GM12878 (cell line): ENCODE results near the gene MDH1. TPM values are rescaled to one million over a fixed set of nuclear protein-coding genes. Genes with fewer than 3 reads are reported as not detected.

Experiments
- ATAC-seq: fragments of 200-7000 bp; cut with Tn5 transposase; 3 replicates; pipeline ENCODE4 v1.9.1; 2020; ENCODE audit warnings: mild to moderate bottlenecking, moderate library complexity
- BruUV-seq: library from RNA; stranded (reverse); fragments of 400-500 nt; replicated peaks from 2 replicates; lab custom pipeline; 2021; lab: Mats Ljungman, UMichigan
- CTCF ChIA-PET: fragments of 300-600 bp; sonication (Branson Sonifier 250); formaldehyde crosslinking; extraction: SDS; loops from one replicate; lab custom pipeline; 2021; ENCODE audit warnings: inconsistent platforms; lab: Yijun Ruan, JAX
- POLR2A ChIA-PET: fragments of 350-600 bp; formaldehyde crosslinking; extraction: SDS; loops from one replicate; lab custom pipeline; 2021; ENCODE audit warnings: inconsistent platforms; lab: Charles Lee
- RAD21 ChIA-PET: fragments of 300-600 bp; sonication (Branson Sonifier 250); formaldehyde crosslinking; loops from one replicate; lab custom pipeline; 2023; ENCODE audit warnings: antibody characterized with exemption; ENCODE audit not compliant: unreplicated experiment; lab: Charles Lee
- SMC1A ChIA-PET: fragments of 300-600 bp; sonication (Branson Sonifier 250); formaldehyde crosslinking; loops from one replicate; lab custom pipeline; 2023; ENCODE audit not compliant: unreplicated experiment, uncharacterized antibody; lab: Charles Lee
- DNase-seq: peaks from one replicate; pipeline ENCODE4 v3.0.0-alpha.2; 2011; ENCODE audit warnings: low read depth, low spot score
- FAIRE-seq: peaks from 3 replicates; lab custom pipeline; 2011; peaks lifted over from hg19 to GRCh38; lab: Jason Lieb, UNC
- H2AFZ ChIP-seq: 2 replicates; pipeline ENCODE4 v1.6.0; 2011; ENCODE audit warnings: low read depth, low read length, control low read depth; ENCODE audit not compliant: control insufficient read depth
- H3K27ac ChIP-seq: 2 replicates; pipeline ENCODE4 v1.5.1; 2011; ENCODE audit warnings: control low read depth; ENCODE audit not compliant: control insufficient read depth, insufficient read depth
- H3K27me3 ChIP-seq, 2 experiments: replicated peaks in 1 of 2; 2 replicates each; pipeline versions ENCODE4 v1.6.0 to v1.6.1; 2011; ENCODE audit warnings: low read length in 1 of 2; ENCODE audit not compliant: control insufficient read depth in 2 of 2, insufficient read depth in 2 of 2
- H3K36me3 ChIP-seq, 2 experiments: 2 replicates each; pipeline ENCODE4 v1.5.1; 2011; ENCODE audit warnings: low read length in 1 of 2; ENCODE audit not compliant: control insufficient read depth in 2 of 2, insufficient read depth in 2 of 2
- H3K4me1 ChIP-seq: 2 replicates; pipeline ENCODE4 v1.6.1; 2011; ENCODE audit warnings: mild to moderate bottlenecking, low read length, moderate library complexity, mixed read lengths; ENCODE audit not compliant: control insufficient read depth, insufficient read depth
- H3K4me2 ChIP-seq: 2 replicates; pipeline ENCODE4 v1.6.0; 2011; ENCODE audit warnings: control low read depth; ENCODE audit not compliant: control insufficient read depth, insufficient read depth
- H3K4me3 ChIP-seq: fragments of 200-600 bp; sonication (generic); 2 replicates; pipeline ENCODE4 v1.5.1; 2016
- H3K79me2 ChIP-seq: 2 replicates; pipeline ENCODE4 v1.6.0; 2011; ENCODE audit warnings: low read length; ENCODE audit not compliant: control insufficient read depth, insufficient read depth
- H3K9ac ChIP-seq: 2 replicates; pipeline ENCODE4 v1.8.0; 2011; ENCODE audit warnings: low read length, control low read depth, mixed read lengths; ENCODE audit not compliant: control insufficient read depth, insufficient read depth
- H3K9me3 ChIP-seq: replicated peaks from 3 replicates; pipeline ENCODE4 v1.5.1; 2011; ENCODE audit warnings: mild to moderate bottlenecking, low read length; ENCODE audit not compliant: control insufficient read depth, insufficient read depth
- H4K20me1 ChIP-seq: 2 replicates; pipeline ENCODE4 v1.6.0; 2011; ENCODE audit not compliant: control insufficient read depth, insufficient read depth
- NR2F1 ChIP-seq: fragments of 450-650 bp; conservative IDR thresholded peaks from 2 replicates; pipeline ENCODE4 v1.6.1; 2017; ENCODE audit warnings: mild to moderate bottlenecking
- SIN3A ChIP-seq: IDR thresholded peaks from 2 replicates; pipeline ENCODE4 v1.6.1; 2012; ENCODE audit warnings: low read depth, low read length, improper control_type of control experiment
- SMC3 ChIP-seq: IDR thresholded peaks from 2 replicates; pipeline ENCODE4 v1.6.1; 2011; ENCODE audit warnings: low read length, improper control_type of control experiment, borderline replicate concordance
- SP1 ChIP-seq: IDR thresholded peaks from one replicate; pipeline ENCODE4 v1.6.1; 2011; ENCODE audit warnings: low read depth, low read length
- WGBS: methylation state at CpG from one replicate; pipeline ENCODE4 v1.1.6; 2016; ENCODE audit warnings: low lambda C conversion rate; ENCODE audit not compliant: insufficient replicate concordance, insufficient coverage; ENCODE audit errors: missing lambda C conversion rate; 5-methylcytosine and 5-hydroxymethylcytosine counted together
- in situ Hi-C: fragments of 300-500 bp; cut with MboI; formaldehyde crosslinking; loops from 9 replicates; pipeline ENCODE4 v1.14.3; 2018; ENCODE audit warnings: mixed read lengths
- intact Hi-C: fragments of 100-400 bp; cut with micrococcal nuclease; formaldehyde crosslinking; loops from one replicate; pipeline ENCODE4 v1.14.2; 2022; ENCODE audit not compliant: unreplicated experiment
- polyA plus RNA-seq, 11 experiments: library from polyadenylated mRNA; depleted of rRNA in 4 of 11; unstranded in 6 of 11; stranded (reverse) in 5 of 11; fragments of >200 nt; fragmentation: Nextera tagmentation in 4 of 11; fragmentation: Illumina TruSeq in 1 of 11; extraction: Ambion mirVana in 4 of 11; extraction: Trizol in 1 of 11; gene quantifications; 1 replicate in 1 of 11; 2 replicates in 10 of 11; pipeline versions ENCODE4 v1.2.1 to v1.2.3, GENCODE V29; 2011 to 2016; ENCODE audit warnings: inconsistent platforms in 2 of 11, missing spikeins in 2 of 11, low read depth in 1 of 11
- total RNA-seq, 4 experiments: library from RNA; depleted of rRNA in 3 of 4; stranded (reverse); fragments of >200 nt in 3 of 4; fragmentation: Illumina TruSeq in 1 of 4; extraction: Trizol in 1 of 4; gene quantifications; 2 replicates each; pipeline versions ENCODE4 v1.2.1 to v1.2.3, GENCODE V29; 2013 to 2021
- TF ChIP-seq, protein P1 (sequence below): fragments of 450-650 bp; IDR thresholded peaks from 2 replicates; pipeline ENCODE4 v1.6.1; 2018; ENCODE audit warnings: borderline replicate concordance, mild to moderate bottlenecking; ENCODE audit not compliant: partially characterized antibody
- TF ChIP-seq, protein P2 (sequence below): IDR thresholded peaks from 2 replicates; pipeline ENCODE4 v1.6.1; 2012; ENCODE audit warnings: improper control_type of control experiment, low read depth, low read length; ENCODE audit not compliant: insufficient replicate concordance
- TF ChIP-seq, protein P3 (sequence below): fragments of 450-650 bp; formaldehyde crosslinking; IDR thresholded peaks from 2 replicates; pipeline ENCODE4 v1.4.0; 2022; ENCODE audit warnings: mild to moderate bottlenecking, moderate library complexity
- TF ChIP-seq, protein P4 (sequence below): fragments of 450-650 bp; formaldehyde crosslinking; IDR thresholded peaks from 2 replicates; pipeline ENCODE4 v1.4.0; 2020; ENCODE audit warnings: mild to moderate bottlenecking, moderate library complexity

The MDH1 gene
- total and polyA plus RNA-seq, 10 of the 15 experiments (the other 5 are each of a cell fraction or from before 2014, with no cell fraction given) = 254 to 1,581 (median 440) TPM

DNA sequence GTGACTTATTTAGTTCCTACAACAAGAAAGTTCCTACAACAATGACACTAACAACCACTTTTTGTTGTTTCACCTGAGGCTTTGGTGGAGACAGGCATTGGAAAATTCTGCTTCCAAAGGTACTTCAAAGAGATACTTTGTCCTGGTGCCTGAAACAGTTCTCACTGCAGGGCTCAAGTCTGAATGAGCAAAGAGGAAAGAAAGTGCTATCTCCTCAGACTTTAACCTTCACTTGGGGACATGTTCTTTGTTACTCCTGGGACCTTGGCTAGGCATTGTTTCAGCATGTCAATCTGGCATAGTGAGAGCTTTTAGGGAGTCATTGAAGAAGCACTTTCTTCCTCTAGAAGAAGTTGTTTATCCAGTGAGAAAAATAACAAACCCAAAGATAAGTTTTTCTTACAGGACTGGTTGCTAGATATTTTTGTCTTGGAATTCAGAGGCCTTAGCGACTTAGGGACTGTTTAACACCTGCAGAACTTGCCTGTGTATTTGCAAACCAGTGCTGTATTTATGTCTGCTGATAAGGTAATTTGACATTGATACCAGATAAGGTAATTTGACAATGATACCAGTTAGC is 12.2 kb downstream of the MDH1 start:
- no peak for DNase-seq
- WGBS = 94% methylated on average over 1 of the region's 1 CpG
- SMC1A ChIA-PET = no interaction called here
- no peaks in the 10 kb centered on the region for H3K79me2 ChIP-seq
- in situ Hi-C loops = no loop called here
- peaks cover 6 to 32% of the 10 kb centered on the region in 2 experiments for H3K36me3 ChIP-seq
- no peak overlapping the region for H3K4me3 ChIP-seq
- no peak for ATAC-seq
- no peak overlapping the region for H3K4me2 ChIP-seq
- no peaks in the 10 kb centered on the region for H4K20me1 ChIP-seq
- RAD21 ChIA-PET = interaction anchor here (1.5 kb wide), 1 partner anchor 12 kb away, joined by 6 read pairs; the partner anchor contains the start of genes MDH1 and WDPCP
- no peak overlapping the region for H3K27ac ChIP-seq
- H3K9me3 ChIP-seq = no peaks in the 10 kb centered on the region
- no peak for FAIRE-seq
- POLR2A ChIA-PET = no interaction called here
- H3K9ac ChIP-seq = no peak overlapping the region
- intact Hi-C loops = no loop called here
- H2AFZ ChIP-seq = no peak overlapping the region
- H3K27me3 ChIP-seq = no peaks in the 10 kb centered on the region
- H3K4me1 ChIP-seq = no peaks in the 10 kb centered on the region
- CTCF ChIA-PET = no interaction called here
- no TSS peak for BruUV-seq
- TF ChIP-seq, protein P1, sequence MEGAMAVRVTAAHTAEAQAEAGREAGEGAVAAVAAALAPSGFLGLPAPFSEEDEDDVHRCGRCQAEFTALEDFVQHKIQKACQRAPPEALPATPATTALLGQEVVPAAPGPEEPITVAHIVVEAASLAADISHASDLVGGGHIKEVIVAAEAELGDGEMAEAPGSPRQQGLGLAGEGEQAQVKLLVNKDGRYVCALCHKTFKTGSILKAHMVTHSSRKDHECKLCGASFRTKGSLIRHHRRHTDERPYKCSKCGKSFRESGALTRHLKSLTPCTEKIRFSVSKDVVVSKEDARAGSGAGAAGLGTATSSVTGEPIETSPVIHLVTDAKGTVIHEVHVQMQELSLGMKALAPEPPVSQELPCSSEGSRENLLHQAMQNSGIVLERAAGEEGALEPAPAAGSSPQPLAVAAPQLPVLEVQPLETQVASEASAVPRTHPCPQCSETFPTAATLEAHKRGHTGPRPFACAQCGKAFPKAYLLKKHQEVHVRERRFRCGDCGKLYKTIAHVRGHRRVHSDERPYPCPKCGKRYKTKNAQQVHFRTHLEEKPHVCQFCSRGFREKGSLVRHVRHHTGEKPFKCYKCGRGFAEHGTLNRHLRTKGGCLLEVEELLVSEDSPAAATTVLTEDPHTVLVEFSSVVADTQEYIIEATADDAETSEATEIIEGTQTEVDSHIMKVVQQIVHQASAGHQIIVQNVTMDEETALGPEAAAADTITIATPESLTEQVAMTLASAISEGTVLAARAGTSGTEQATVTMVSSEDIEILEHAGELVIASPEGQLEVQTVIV = no peak
- TF ChIP-seq, protein P2, sequence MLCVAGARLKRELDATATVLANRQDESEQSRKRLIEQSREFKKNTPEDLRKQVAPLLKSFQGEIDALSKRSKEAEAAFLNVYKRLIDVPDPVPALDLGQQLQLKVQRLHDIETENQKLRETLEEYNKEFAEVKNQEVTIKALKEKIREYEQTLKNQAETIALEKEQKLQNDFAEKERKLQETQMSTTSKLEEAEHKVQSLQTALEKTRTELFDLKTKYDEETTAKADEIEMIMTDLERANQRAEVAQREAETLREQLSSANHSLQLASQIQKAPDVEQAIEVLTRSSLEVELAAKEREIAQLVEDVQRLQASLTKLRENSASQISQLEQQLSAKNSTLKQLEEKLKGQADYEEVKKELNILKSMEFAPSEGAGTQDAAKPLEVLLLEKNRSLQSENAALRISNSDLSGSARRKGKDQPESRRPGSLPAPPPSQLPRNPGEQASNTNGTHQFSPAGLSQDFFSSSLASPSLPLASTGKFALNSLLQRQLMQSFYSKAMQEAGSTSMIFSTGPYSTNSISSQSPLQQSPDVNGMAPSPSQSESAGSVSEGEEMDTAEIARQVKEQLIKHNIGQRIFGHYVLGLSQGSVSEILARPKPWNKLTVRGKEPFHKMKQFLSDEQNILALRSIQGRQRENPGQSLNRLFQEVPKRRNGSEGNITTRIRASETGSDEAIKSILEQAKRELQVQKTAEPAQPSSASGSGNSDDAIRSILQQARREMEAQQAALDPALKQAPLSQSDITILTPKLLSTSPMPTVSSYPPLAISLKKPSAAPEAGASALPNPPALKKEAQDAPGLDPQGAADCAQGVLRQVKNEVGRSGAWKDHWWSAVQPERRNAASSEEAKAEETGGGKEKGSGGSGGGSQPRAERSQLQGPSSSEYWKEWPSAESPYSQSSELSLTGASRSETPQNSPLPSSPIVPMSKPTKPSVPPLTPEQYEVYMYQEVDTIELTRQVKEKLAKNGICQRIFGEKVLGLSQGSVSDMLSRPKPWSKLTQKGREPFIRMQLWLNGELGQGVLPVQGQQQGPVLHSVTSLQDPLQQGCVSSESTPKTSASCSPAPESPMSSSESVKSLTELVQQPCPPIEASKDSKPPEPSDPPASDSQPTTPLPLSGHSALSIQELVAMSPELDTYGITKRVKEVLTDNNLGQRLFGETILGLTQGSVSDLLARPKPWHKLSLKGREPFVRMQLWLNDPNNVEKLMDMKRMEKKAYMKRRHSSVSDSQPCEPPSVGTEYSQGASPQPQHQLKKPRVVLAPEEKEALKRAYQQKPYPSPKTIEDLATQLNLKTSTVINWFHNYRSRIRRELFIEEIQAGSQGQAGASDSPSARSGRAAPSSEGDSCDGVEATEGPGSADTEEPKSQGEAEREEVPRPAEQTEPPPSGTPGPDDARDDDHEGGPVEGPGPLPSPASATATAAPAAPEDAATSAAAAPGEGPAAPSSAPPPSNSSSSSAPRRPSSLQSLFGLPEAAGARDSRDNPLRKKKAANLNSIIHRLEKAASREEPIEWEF = no peak
- TF ChIP-seq, protein P3, sequence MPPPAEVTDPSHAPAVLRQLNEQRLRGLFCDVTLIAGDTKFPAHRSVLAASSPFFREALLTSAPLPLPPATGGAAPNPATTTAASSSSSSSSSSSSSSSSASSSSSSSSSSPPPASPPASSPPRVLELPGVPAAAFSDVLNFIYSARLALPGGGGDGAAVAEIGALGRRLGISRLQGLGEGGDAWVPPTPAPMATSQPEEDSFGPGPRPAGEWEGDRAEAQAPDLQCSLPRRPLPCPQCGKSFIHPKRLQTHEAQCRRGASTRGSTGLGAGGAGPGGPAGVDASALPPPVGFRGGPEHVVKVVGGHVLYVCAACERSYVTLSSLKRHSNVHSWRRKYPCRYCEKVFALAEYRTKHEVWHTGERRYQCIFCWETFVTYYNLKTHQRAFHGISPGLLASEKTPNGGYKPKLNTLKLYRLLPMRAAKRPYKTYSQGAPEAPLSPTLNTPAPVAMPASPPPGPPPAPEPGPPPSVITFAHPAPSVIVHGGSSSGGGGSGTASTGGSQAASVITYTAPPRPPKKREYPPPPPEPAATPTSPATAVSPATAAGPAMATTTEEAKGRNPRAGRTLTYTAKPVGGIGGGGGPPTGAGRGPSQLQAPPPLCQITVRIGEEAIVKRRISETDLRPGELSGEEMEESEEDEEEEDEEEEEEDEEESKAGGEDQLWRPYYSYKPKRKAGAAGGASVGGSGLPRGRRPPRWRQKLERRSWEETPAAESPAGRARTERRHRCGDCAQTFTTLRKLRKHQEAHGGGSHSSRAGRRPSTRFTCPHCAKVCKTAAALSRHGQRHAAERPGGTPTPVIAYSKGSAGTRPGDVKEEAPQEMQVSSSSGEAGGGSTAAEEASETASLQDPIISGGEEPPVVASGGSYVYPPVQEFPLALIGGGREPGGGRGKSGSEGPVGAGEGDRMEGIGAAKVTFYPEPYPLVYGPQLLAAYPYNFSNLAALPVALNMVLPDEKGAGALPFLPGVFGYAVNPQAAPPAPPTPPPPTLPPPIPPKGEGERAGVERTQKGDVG (CRISPR knock-in tag) = no peak
- TF ChIP-seq NR2F1 (no peak), SMC3 (no peak), SIN3A (no peak), SP1 (no peak)
- TF ChIP-seq, protein P4, sequence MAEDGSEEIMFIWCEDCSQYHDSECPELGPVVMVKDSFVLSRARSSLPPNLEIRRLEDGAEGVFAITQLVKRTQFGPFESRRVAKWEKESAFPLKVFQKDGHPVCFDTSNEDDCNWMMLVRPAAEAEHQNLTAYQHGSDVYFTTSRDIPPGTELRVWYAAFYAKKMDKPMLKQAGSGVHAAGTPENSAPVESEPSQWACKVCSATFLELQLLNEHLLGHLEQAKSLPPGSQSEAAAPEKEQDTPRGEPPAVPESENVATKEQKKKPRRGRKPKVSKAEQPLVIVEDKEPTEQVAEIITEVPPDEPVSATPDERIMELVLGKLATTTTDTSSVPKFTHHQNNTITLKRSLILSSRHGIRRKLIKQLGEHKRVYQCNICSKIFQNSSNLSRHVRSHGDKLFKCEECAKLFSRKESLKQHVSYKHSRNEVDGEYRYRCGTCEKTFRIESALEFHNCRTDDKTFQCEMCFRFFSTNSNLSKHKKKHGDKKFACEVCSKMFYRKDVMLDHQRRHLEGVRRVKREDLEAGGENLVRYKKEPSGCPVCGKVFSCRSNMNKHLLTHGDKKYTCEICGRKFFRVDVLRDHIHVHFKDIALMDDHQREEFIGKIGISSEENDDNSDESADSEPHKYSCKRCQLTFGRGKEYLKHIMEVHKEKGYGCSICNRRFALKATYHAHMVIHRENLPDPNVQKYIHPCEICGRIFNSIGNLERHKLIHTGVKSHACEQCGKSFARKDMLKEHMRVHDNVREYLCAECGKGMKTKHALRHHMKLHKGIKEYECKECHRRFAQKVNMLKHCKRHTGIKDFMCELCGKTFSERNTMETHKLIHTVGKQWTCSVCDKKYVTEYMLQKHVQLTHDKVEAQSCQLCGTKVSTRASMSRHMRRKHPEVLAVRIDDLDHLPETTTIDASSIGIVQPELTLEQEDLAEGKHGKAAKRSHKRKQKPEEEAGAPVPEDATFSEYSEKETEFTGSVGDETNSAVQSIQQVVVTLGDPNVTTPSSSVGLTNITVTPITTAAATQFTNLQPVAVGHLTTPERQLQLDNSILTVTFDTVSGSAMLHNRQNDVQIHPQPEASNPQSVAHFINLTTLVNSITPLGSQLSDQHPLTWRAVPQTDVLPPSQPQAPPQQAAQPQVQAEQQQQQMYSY (CRISPR knock-in tag) = no peak
